ENCODE results near the gene PLD4. TPM values are rescaled to one million over a fixed set of nuclear protein-coding genes. Genes with fewer than 3 reads are reported as not detected.

Gene PLD4
- total RNA-seq, 1 experiment from 2014 or later, result 0.15 TPM

- no peaks in the 10 kb centered on the region for H3K36me3 ChIP-seq (ENCODE audit: control insufficient read depth, insufficient read depth, low read length)
- intact Hi-C loops (cut with micrococcal nuclease; ENCODE audit: unreplicated experiment), result loop anchor here (5.0 kb wide), 1 partner anchor 71 kb away; no protein-coding TSS in a partner anchor
- ATAC-seq (peak; percentile 40), DNase-seq (ENCODE audit: low read depth, low spot score) (no peak)
- H3K9me3 ChIP-seq (ENCODE audit: control insufficient read depth, insufficient read depth, low read depth, low read length), result no peaks in the 10 kb centered on the region
- peaks cover 3% of the 10 kb centered on the region for H3K4me1 ChIP-seq (ENCODE audit: control insufficient read depth, insufficient read depth, low read length)
- H3K27ac ChIP-seq (ENCODE audit: low read length), result no peak overlapping the region
- no peaks in the 10 kb centered on the region for H3K27me3 ChIP-seq (ENCODE audit: control insufficient read depth, insufficient read depth, low read length)
- BruUV-seq (replicated peaks), result no TSS peak
- in situ Hi-C loops (cut with HindIII; ENCODE audit: low pct_unique_long_range_greater_than_20kb, low sequenced_read_pairs), result no loop called here
- TF ChIP-seq REST (IDR thresholded peaks at IDR 0.05; ENCODE audit: insufficient read depth in 1 of 2, low read depth in 2 of 2, low read length in 1 of 2) (no peak), SIN3A (IDR thresholded peaks at IDR 0.05; ENCODE audit: borderline replicate concordance, insufficient read depth, low read depth, low read length) (no peak), POLR2AphosphoS5 (IDR thresholded peaks at IDR 0.05; ENCODE audit: low read depth, low read length) (no peak), CTCF (IDR thresholded peaks at IDR 0.05) (no peak), TCF7L2 (IDR thresholded peaks at IDR 0.05; ENCODE audit: low read depth, low read length) (no peak)
- POLR2A ChIA-PET, result no interaction called here
- CTCF ChIA-PET, result interaction anchor here (0.5 to 0.8 kb wide), 5 partner anchors 20 to 1349 kb away, joined by 3 to 9 read pairs (median 4); no protein-coding TSS in a partner anchor
- no peak overlapping the region for H3K4me3 ChIP-seq (ENCODE audit: low read depth in 2 of 2, low read length in 2 of 2)
Measured at GRCh38 chr14:104895786-104896661, 28.7 kb upstream of the PLD4 start.

- intact Hi-C loops (cut with micrococcal nuclease; ENCODE audit: unreplicated experiment), result loop anchor here (5.0 kb wide), 1 partner anchor 70 kb away; no protein-coding TSS in a partner anchor
- Histone ChIP-seq H3K4me3 (ENCODE audit: low read depth in 2 of 2, low read length in 2 of 2) (no peak overlapping the region), H3K9me3 (ENCODE audit: control insufficient read depth, insufficient read depth, low read depth, low read length) (no peaks in the 10 kb centered on the region), H3K36me3 (ENCODE audit: control insufficient read depth, insufficient read depth, low read length) (no peaks in the 10 kb centered on the region), H3K4me1 (ENCODE audit: control insufficient read depth, insufficient read depth, low read length) (peaks cover 3% of the 10 kb centered on the region), H3K27ac (ENCODE audit: low read length) (no peak overlapping the region), H3K27me3 (ENCODE audit: control insufficient read depth, insufficient read depth, low read length) (no peaks in the 10 kb centered on the region)
- ATAC-seq (no peak), DNase-seq (ENCODE audit: low read depth, low spot score) (no peak)
- POLR2A ChIA-PET, result no interaction called here
- in situ Hi-C loops (cut with HindIII; ENCODE audit: low pct_unique_long_range_greater_than_20kb, low sequenced_read_pairs), result no loop called here
- TF ChIP-seq SIN3A (IDR thresholded peaks at IDR 0.05; ENCODE audit: borderline replicate concordance, insufficient read depth, low read depth, low read length) (no peak), REST (IDR thresholded peaks at IDR 0.05; ENCODE audit: insufficient read depth in 1 of 2, low read depth in 2 of 2, low read length in 1 of 2) (no peak), POLR2AphosphoS5 (IDR thresholded peaks at IDR 0.05; ENCODE audit: low read depth, low read length) (no peak), TCF7L2 (IDR thresholded peaks at IDR 0.05; ENCODE audit: low read depth, low read length) (no peak), CTCF (IDR thresholded peaks at IDR 0.05) (no peak)
- no TSS peak for BruUV-seq (replicated peaks)
- CTCF ChIA-PET, result no interaction called here
Measured at GRCh38 chr14:104897330-104898194, 27.1 kb upstream of the PLD4 start.
